Keratinocyte (primary cell): ENCODE results near the gene SPECC1.

Source experiments
- EZH2 ChIP-seq: IDR thresholded peaks from one replicate; pipeline ENCODE4 v1.6.1; 2012; ENCODE audit warnings: inconsistent platforms, mild to moderate bottlenecking, low read length, moderate library complexity
- TF ChIP-seq, protein P1 (sequence below), 3 experiments: IDR thresholded peaks in 1 of 3; conservative IDR thresholded peaks in 1 of 3; optimal IDR thresholded peaks in 1 of 3; 2 replicates in 2 of 3; 3 replicates in 1 of 3; pipeline versions ENCODE3 to v1.5.1; 2011; ENCODE audit warnings: low read length in 3 of 3, mild to moderate bottlenecking in 3 of 3, moderate library complexity in 2 of 3, control low read depth in 1 of 3, inconsistent platforms in 1 of 3; ENCODE audit not compliant: insufficient read depth in 2 of 3; ENCODE audit errors: extremely low read depth in 1 of 3

DNA sequence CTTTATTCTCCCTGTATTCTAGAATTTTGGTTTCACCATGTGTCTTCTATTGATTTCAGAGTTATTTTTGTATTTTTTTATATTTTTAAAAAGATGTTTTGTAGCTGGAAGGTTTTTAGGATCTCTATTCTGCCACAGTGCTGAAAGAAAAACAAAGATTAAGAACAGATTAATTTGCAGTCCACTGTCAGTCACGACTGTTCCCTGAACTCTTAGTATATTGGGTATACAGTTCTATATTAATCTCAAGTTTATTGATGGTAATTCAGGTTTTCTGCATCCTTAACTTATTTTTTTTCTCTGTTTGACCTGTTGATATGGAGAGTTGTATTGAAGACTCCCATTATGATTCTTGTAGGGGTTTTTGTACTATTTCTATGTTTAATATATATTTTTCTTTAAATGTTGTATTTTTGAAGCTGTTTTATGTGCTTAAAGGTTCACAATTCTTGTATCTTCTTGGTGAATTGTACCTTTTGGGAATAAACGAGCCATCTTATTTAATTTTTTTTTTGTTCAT, 2.9 kb downstream of the SPECC1 start:
- TF ChIP-seq, protein P1, sequence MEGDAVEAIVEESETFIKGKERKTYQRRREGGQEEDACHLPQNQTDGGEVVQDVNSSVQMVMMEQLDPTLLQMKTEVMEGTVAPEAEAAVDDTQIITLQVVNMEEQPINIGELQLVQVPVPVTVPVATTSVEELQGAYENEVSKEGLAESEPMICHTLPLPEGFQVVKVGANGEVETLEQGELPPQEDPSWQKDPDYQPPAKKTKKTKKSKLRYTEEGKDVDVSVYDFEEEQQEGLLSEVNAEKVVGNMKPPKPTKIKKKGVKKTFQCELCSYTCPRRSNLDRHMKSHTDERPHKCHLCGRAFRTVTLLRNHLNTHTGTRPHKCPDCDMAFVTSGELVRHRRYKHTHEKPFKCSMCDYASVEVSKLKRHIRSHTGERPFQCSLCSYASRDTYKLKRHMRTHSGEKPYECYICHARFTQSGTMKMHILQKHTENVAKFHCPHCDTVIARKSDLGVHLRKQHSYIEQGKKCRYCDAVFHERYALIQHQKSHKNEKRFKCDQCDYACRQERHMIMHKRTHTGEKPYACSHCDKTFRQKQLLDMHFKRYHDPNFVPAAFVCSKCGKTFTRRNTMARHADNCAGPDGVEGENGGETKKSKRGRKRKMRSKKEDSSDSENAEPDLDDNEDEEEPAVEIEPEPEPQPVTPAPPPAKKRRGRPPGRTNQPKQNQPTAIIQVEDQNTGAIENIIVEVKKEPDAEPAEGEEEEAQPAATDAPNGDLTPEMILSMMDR (optimal IDR thresholded peaks at IDR 0.05 in 1 of 3, IDR thresholded peaks at IDR 0.05 in 1 of 3, conservative IDR thresholded peaks at IDR 0.05 in 1 of 3; ENCODE audit: extremely low read depth in 1 of 3, insufficient read depth in 2 of 3, low read length in 3 of 3), result no peak
- no peak for TF ChIP-seq EZH2
